Erythroblast (primary cell): ENCODE data around the gene VSIG10.

Experiments
- GATA1 ChIP-seq: IDR thresholded peaks from 2 replicates; pipeline ENCODE4 v1.6.1; 2011; ENCODE audit warnings: low read depth, mild to moderate bottlenecking, control low read depth, low read length, moderate library complexity
- POLR2A ChIP-seq: IDR thresholded peaks from 2 replicates; pipeline ENCODE4 v1.6.1; 2011; ENCODE audit warnings: mild to moderate bottlenecking, low read length

GRCh38 chr12:118061011-118061872 lies 42.6 kb downstream of the VSIG10 start, which contains the start of gene WSB2:
- peak; percentile 10 for TF ChIP-seq POLR2A
- no peak for TF ChIP-seq GATA1
